Caco-2 (cell line): ENCODE measurements around the gene ALDH3B2. TPM values are rescaled to one million over a fixed set of nuclear protein-coding genes. Genes with fewer than 3 reads are reported as not detected.

Experiments
- BruUV-seq: library from RNA; stranded (reverse); fragments of 400-500 nt; replicated peaks from 2 replicates; lab custom pipeline; 2021; lab: Mats Ljungman, UMichigan
- CTCF ChIA-PET: fragments of 300-600 bp; sonication (Branson Sonifier 250); formaldehyde crosslinking; loops from one replicate; lab custom pipeline; 2022; ENCODE audit warnings: antibody characterized with exemption; lab: Charles Lee
- POLR2A ChIA-PET: fragments of 300-600 bp; sonication (Branson Sonifier 250); formaldehyde crosslinking; loops from one replicate; lab custom pipeline; 2022; ENCODE audit warnings: antibody characterized with exemption; lab: Charles Lee
- DNase-seq, 2 experiments: peaks; one replicate each; pipeline versions ENCODE4 v3.0.0 to v3.0.0-alpha.2; 2020 to 2022
- H3K27me3 ChIP-seq: replicated peaks from 2 replicates; pipeline ENCODE4 v1.6.0; 2011; ENCODE audit warnings: low read length; ENCODE audit not compliant: control insufficient read depth, insufficient read depth
- H3K36me3 ChIP-seq: 2 replicates; pipeline ENCODE4 v1.5.1; 2011; ENCODE audit warnings: low read length; ENCODE audit not compliant: control insufficient read depth, insufficient read depth
- H3K4me1 ChIP-seq: fragments of 250-450 bp; sonication (Bioruptor Pico); 2 replicates; pipeline ENCODE4 v1.5.1; 2020; ENCODE audit warnings: mild to moderate bottlenecking
- H3K4me3 ChIP-seq: 2 replicates; pipeline ENCODE4 v1.5.1; 2011; ENCODE audit warnings: low read depth, mild to moderate bottlenecking, control low read depth, low read length
- H3K9me3 ChIP-seq: fragments of 250-450 bp; sonication (Bioruptor Pico); 2 replicates; pipeline ENCODE4 v1.5.1; 2020; ENCODE audit warnings: mild to moderate bottlenecking, moderate library complexity
- H3K27ac Mint-ChIP-seq: one replicate; pipeline ENCODE4 v1.8.0; 2022; ENCODE audit warnings: mixed read lengths; ENCODE audit not compliant: unreplicated experiment
- H3K27me3 Mint-ChIP-seq: one replicate; pipeline ENCODE4 v1.8.0; 2022; ENCODE audit warnings: mixed read lengths; ENCODE audit not compliant: insufficient read depth, unreplicated experiment
- H3K36me3 Mint-ChIP-seq: one replicate; pipeline ENCODE4 v1.8.0; 2022; ENCODE audit warnings: mild to moderate bottlenecking, mixed read lengths; ENCODE audit not compliant: insufficient read depth, unreplicated experiment
- H3K4me1 Mint-ChIP-seq: one replicate; pipeline ENCODE4 v1.8.0; 2022; ENCODE audit warnings: low read depth, mixed read lengths; ENCODE audit not compliant: unreplicated experiment
- H3K4me3 Mint-ChIP-seq: one replicate; pipeline ENCODE4 v1.8.0; 2022; ENCODE audit warnings: mild to moderate bottlenecking, moderate library complexity, mixed read lengths; ENCODE audit not compliant: unreplicated experiment
- H3K9me3 Mint-ChIP-seq: one replicate; pipeline ENCODE4 v1.8.0; 2022; ENCODE audit warnings: mixed read lengths; ENCODE audit not compliant: unreplicated experiment
- intact Hi-C: fragments of 100-400 bp; cut with micrococcal nuclease; formaldehyde crosslinking; loops from one replicate; pipeline ENCODE4 v1.10.0; 2022; ENCODE audit not compliant: unreplicated experiment
- total RNA-seq: library from RNA; stranded (reverse); gene quantifications from 2 replicates; pipeline ENCODE4 v1.2.3, GENCODE V29; 2022
- TF ChIP-seq, protein P1 (sequence below), 2 experiments: fragments of 200-600 bp in 1 of 2; IDR thresholded peaks; 1 replicate in 1 of 2; 2 replicates in 1 of 2; pipeline versions ENCODE4 v1.5.1 to v1.8.0; 2011 to 2022; ENCODE audit warnings: antibody characterized with exemption in 1 of 2, control low read depth in 1 of 2, inconsistent platforms in 1 of 2, low read depth in 1 of 2, low read length in 1 of 2, mild to moderate bottlenecking in 1 of 2, moderate library complexity in 1 of 2; ENCODE audit not compliant: insufficient read depth in 1 of 2, severe bottlenecking in 1 of 2, unreplicated experiment in 1 of 2

ALDH3B2 gene
- total RNA-seq, 1 experiment from 2014 or later: 0.54 TPM

DNA sequence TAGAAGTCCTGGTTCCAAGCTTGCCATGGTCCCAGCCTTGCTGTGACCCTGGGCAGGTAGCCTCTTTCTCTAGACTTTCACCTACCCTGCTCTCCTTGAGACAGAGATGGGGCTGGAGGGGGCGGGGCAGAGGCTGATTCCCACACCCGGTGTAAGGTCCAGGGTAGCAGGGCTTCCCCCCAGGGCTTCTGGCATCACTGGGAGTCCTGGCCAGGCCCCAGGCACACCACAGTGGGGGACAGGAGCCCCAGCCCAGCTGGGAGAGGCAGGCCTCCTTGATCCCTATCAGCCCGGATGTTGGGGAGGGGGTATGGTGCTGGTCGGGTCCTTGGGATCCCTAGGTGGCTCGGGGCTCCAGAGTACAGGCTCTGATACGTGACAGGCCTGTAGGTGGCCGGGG is 43.0 kb downstream of the ALDH3B2 start:
- Mint-ChIP-seq H3K36me3 (peaks cover 26% of the 10 kb centered on the region), H3K27me3 (no peaks in the 10 kb centered on the region), H3K27ac (peak overlapping the region; percentile 86), H3K9me3 (peaks cover 7% of the 10 kb centered on the region), H3K4me1 (peaks cover 7% of the 10 kb centered on the region), H3K4me3 (peak overlapping the region; percentile 76)
- Histone ChIP-seq H3K27me3 (no peaks in the 10 kb centered on the region), H3K36me3 (no peaks in the 10 kb centered on the region), H3K4me1 (peaks cover 11% of the 10 kb centered on the region), H3K9me3 (no peaks in the 10 kb centered on the region), H3K4me3 (no peak overlapping the region; the same call in 1 of the 2 replicates)
- DNase-seq: peak in 1 of 2 experiments; percentile 60
- intact Hi-C loops: no loop called here
- ChIA-PET POLR2A (interaction anchor here (0.6 kb wide), 1 partner anchor 296 kb away, joined by 3 read pairs; no protein-coding TSS in a partner anchor), CTCF (interaction anchor here (0.6 to 2.8 kb wide), 3 partner anchors 17 to 58 kb away, joined by 3 to 36 read pairs (median 10); no protein-coding TSS in a partner anchor)
- no TSS peak for BruUV-seq
- TF ChIP-seq, protein P1, sequence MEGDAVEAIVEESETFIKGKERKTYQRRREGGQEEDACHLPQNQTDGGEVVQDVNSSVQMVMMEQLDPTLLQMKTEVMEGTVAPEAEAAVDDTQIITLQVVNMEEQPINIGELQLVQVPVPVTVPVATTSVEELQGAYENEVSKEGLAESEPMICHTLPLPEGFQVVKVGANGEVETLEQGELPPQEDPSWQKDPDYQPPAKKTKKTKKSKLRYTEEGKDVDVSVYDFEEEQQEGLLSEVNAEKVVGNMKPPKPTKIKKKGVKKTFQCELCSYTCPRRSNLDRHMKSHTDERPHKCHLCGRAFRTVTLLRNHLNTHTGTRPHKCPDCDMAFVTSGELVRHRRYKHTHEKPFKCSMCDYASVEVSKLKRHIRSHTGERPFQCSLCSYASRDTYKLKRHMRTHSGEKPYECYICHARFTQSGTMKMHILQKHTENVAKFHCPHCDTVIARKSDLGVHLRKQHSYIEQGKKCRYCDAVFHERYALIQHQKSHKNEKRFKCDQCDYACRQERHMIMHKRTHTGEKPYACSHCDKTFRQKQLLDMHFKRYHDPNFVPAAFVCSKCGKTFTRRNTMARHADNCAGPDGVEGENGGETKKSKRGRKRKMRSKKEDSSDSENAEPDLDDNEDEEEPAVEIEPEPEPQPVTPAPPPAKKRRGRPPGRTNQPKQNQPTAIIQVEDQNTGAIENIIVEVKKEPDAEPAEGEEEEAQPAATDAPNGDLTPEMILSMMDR (IDR thresholded peaks at IDR 0.05; ENCODE audit: insufficient read depth in 1 of 2, low read depth in 1 of 2, low read length in 1 of 2, severe bottlenecking in 1 of 2, unreplicated experiment in 1 of 2): no peak

DNA sequence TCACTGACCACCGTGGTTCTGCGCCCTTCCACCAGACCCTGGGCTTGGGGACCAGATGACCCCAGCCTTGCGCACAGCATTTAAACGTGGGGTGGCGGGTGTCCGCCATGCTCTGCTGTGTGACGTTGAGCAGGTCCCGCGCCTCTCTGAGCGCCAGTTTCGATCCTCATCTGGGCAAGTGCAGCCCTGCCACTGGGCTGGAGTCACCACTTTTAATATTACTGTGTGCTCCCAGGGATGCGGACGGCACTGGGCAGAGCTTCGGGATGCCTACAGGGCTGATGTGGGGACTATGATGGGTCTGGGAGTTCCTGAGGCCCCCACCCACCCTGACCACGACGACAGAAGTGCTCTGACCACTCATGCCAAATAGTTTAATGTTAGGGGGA is 43.5 kb downstream of the ALDH3B2 start:
- ChIA-PET CTCF (interaction anchor here (0.6 to 2.9 kb wide), 26 partner anchors 8 to 458 kb away, joined by 3 to 51 read pairs (median 9); partner anchors contain the start of genes ACY3, ALDH3B2, PPP1CA and TBX10), POLR2A (interaction anchor here (0.6 to 2.3 kb wide), 8 partner anchors 15 to 296 kb away, joined by 3 to 12 read pairs (median 4); partner anchors contain the start of genes ACY3 and GSTP1)
- Histone ChIP-seq H3K9me3 (no peaks in the 10 kb centered on the region), H3K36me3 (no peaks in the 10 kb centered on the region), H3K4me1 (peaks cover 11% of the 10 kb centered on the region), H3K4me3 (peak overlapping the region; percentile 88), H3K27me3 (no peaks in the 10 kb centered on the region)
- intact Hi-C loops: loop anchor here (1.0 kb wide), 2 partner anchors 28 to 58 kb away; no protein-coding TSS in a partner anchor
- DNase-seq: no peak
- Mint-ChIP-seq H3K4me3 (peak overlapping the region; percentile 76), H3K27ac (peak overlapping the region; percentile 86), H3K36me3 (peaks cover 26% of the 10 kb centered on the region), H3K9me3 (peaks cover 9% of the 10 kb centered on the region), H3K4me1 (peaks cover 7% of the 10 kb centered on the region), H3K27me3 (no peaks in the 10 kb centered on the region)
- TF ChIP-seq, protein P1 (IDR thresholded peaks at IDR 0.05; ENCODE audit: insufficient read depth in 1 of 2, low read depth in 1 of 2, low read length in 1 of 2, severe bottlenecking in 1 of 2, unreplicated experiment in 1 of 2): no peak
- BruUV-seq: no TSS peak

DNA sequence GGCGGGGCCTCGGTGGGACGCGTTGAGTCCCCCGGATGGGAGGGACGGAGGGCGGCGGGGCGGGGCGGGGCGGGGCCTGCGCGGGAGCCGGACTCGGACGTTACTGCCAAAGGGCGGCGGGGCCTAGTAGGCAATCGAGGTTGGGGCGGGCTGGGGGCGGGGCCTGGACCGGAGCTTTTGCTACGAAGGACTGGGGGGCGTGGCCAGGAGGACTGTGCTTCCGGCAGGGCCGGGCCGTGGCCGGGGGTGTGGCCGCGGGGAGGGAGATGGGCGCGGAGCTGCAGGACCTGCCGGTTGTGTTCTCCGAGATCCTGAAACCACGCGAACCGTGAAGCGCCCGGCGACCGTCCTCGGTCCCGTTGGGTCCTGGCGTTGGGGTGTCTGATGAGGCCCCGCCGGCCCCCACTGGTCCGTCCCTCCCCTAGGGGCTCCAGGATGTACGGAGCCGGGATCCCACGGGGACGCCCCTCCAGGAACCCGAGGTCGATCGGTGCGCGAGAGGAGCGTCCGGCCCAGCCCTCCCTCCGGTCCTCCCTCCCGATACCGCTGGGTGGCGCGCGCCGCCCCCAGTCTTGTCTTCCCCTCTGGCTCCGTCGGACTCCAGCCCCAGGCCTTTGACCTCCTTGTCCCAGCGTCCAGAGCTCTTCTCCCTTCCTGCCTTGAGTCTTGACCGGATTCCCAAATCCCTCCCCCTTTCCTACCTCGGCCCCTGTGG is 44.0 kb downstream of the ALDH3B2 start:
- H3K9me3 ChIP-seq: no peaks in the 10 kb centered on the region
- CTCF ChIA-PET: interaction anchor here (0.6 to 3.0 kb wide), 32 partner anchors 9 to 458 kb away, joined by 3 to 51 read pairs (median 9); partner anchors contain the start of genes ACY3, ALDH3B2, GSTP1 and PITPNM1
- BruUV-seq: TSS peak; percentile 69
- Mint-ChIP-seq H3K36me3 (peaks cover 26% of the 10 kb centered on the region), H3K27ac (peak overlapping the region; percentile 86), H3K27me3 (no peaks in the 10 kb centered on the region), H3K4me1 (peaks cover 7% of the 10 kb centered on the region), H3K4me3 (peak overlapping the region; percentile 76), H3K9me3 (peaks cover 9% of the 10 kb centered on the region)
- intact Hi-C loops: loop anchor here (1.0 kb wide), 2 partner anchors 29 to 57 kb away; no protein-coding TSS in a partner anchor
- peak overlapping the region; percentile 88 for H3K4me3 ChIP-seq
- no peaks in the 10 kb centered on the region for H3K36me3 ChIP-seq
- peak; percentile 100 for DNase-seq
- H3K4me1 ChIP-seq: peaks cover 11% of the 10 kb centered on the region
- H3K27me3 ChIP-seq: no peaks in the 10 kb centered on the region
- TF ChIP-seq, protein P1 (IDR thresholded peaks at IDR 0.05; ENCODE audit: insufficient read depth in 1 of 2, low read depth in 1 of 2, low read length in 1 of 2, severe bottlenecking in 1 of 2, unreplicated experiment in 1 of 2): peak; percentile 97 to 98
- POLR2A ChIA-PET: interaction anchor here (0.6 to 2.3 kb wide), 10 partner anchors 16 to 229 kb away, joined by 3 to 12 read pairs (median 4); partner anchors contain the start of genes ACY3, AIP, GSTP1 and PPP1CA
